IMR-90 (cell line): ENCODE measurements around the gene MYO1H.

ENCODE experiments used
- CTCF ChIP-seq: conservative IDR thresholded peaks from 2 replicates; pipeline ENCODE4 v1.5.1; 2012; ENCODE audit warnings: mild to moderate bottlenecking, low read depth, low read length, improper control_type of control experiment
- MAZ ChIP-seq: IDR thresholded peaks from 2 replicates; pipeline ENCODE4 v1.6.1; 2012; ENCODE audit warnings: low read depth, mild to moderate bottlenecking, low read length, improper control_type of control experiment, moderate library complexity, borderline replicate concordance
- MXI1 ChIP-seq: IDR thresholded peaks from 2 replicates; pipeline ENCODE4 v1.6.1; 2012; ENCODE audit warnings: low read depth, mild to moderate bottlenecking, low read length, moderate library complexity, borderline replicate concordance
- POLR2A ChIP-seq: IDR thresholded peaks from 2 replicates; pipeline ENCODE4 v1.6.1; 2012; ENCODE audit warnings: mild to moderate bottlenecking, low read depth, low read length
- RAD21 ChIP-seq: IDR thresholded peaks from 2 replicates; pipeline ENCODE4 v1.6.1; 2012; ENCODE audit warnings: low read length, improper control_type of control experiment
- RFX5 ChIP-seq: IDR thresholded peaks from 2 replicates; pipeline ENCODE4 v1.8.0; 2012; ENCODE audit warnings: low read depth, mild to moderate bottlenecking, low read length, moderate library complexity
- SMC3 ChIP-seq: fragments of 150-350 bp; IDR thresholded peaks from 2 replicates; pipeline ENCODE4 v1.6.1; 2016; ENCODE audit warnings: low read depth, mild to moderate bottlenecking, antibody characterized with exemption, low read length, moderate library complexity
- USF2 ChIP-seq: fragments of 150-350 bp; IDR thresholded peaks from 2 replicates; pipeline ENCODE4 v1.6.1; 2017; ENCODE audit warnings: mild to moderate bottlenecking, antibody characterized with exemption, low read length, low read depth

GRCh38 chr12:109476807-109477184 lies 129.1 kb downstream of the MYO1H start:
- TF ChIP-seq CTCF, result no peak
- no peak for TF ChIP-seq MAZ
- no peak for TF ChIP-seq SMC3
- TF ChIP-seq MXI1, result no peak
- no peak for TF ChIP-seq POLR2A
- TF ChIP-seq RAD21, result no peak
- TF ChIP-seq RFX5, result no peak
- TF ChIP-seq USF2, result no peak
